CD4-positive, alpha-beta T cell treated with Interleukin-17A for 1 hour (primary cell): Measurements from ENCODE around the gene ZRANB2.

ENCODE experiments used
- DNase-seq: peaks from one replicate; pipeline ENCODE4 v3.0.0-alpha.2; 2020

Gene ZRANB2

DNA sequence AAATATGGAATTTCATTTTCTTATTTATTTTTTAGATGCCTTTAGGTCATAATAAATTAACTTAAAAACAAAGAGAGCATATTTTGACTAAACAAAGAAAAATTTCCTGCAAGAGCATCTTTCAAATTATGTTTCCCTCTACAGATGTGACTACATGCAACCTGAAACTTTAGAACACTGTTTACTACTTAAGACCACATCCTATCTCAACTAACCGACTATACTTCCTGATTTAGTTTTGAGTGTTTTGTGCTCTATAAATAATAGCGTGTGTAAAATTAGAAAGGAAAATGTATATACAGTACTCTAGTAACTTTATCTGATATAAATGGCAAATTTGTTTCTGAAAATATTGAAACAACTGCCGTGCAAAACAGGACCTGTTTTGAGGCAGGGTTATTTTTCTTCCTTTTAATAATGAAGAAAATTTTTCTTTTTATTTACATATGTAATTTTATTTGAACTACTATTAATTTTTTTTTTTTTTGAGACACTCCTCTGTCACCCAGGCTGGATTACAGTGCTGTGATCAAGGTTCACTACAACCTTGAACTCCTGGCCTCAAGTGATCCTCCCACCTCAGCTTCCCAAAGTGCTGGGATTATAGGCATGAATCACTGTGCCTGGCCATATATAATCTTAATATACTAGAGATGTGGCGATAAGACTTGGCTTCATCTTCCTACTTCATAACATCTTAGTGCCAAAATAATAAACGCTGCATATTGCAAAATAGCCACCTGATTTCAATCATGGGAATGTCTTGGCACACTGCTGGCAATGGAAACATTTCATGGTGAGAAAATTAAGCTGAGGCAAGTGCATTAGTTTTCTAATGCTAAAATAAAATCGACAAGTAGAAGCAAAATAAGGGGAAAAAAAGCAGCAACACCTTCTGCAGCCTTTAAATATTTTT, 12.3 kb downstream of the ZRANB2 start:
- DNase-seq, result no peak

DNA sequence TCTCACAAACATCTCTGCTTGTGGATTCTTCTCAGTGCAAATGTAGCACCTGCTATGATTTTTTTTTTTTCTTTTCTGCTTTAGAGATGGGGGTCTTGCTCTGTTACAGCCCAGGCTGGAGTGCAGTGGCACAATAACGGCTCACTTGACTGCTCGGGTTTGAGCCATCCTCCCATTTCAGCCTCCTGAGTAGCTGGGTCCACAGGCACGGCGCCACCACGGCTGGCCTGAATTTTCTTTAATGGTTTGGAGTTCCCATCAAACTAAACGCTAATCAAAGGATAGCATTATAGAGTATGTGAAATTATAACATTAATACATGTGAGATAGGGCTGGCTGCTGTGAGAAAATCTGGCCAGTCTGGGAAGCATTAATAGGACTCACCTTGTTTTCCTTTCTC, 26.0 kb downstream of the ZRANB2 start:
- no peak for DNase-seq

DNA sequence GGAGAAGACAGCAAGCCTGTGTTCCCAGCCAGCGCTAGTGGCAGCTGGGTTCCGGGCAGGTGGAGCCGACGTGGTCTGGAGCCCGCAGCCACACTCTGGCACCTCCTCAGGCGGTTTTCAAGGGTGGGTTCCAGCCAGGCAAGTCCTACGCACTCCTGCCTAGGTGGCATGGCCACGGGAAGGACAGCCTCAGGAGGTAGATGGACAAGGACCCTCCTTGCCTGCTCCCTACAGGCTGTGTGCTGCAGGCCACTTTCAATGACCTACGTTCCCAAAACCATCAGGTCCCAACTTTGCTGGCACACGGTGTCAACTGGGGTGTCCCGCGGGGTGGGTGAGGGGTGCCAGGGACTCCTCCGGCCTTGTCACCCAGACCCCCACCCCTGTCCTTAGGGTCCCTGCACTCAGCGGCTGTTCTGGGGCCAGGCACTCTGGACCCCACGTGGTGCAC, 26.5 kb downstream of the ZRANB2 start:
- no peak for DNase-seq

DNA sequence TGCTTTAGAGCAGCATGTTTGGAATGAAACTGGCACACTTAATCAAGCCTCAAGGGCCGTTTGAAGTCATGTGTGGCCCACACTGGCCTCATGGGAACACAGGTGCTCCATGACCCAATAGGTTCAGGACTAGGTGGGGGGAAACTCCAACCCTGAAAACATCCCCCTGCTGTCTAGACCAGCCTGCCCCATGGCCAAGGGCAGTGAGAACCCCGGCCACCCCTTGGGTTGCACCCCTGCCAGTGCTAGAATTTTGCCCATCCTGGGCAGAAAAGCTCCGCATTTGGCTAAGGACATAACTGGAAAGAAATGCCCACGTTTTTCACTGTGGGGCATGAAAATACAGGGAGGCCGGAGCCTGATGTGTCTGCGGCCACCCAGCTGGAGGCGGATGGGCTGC, 27.1 kb downstream of the ZRANB2 start:
- DNase-seq, result no peak

DNA sequence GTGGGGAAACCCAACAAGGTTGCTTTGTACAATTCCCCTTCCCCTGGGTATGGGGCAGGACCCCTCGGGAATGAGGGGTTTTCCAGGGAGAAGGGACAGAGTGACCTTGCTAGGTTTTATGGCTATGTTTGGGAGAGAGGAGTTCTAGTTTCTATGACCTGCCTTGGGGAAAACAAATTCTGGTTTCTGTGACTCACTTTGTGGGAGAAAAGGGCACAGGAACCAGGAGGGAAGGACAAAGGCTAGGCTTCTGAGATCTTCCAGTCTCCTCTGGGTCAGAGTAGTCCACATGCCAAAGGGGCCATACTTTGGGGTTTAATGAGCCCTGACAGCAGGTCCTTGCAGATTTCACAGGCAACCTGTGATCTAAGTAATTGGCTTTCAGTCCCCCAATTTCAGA, 27.7 kb downstream of the ZRANB2 start:
- DNase-seq, result no peak

DNA sequence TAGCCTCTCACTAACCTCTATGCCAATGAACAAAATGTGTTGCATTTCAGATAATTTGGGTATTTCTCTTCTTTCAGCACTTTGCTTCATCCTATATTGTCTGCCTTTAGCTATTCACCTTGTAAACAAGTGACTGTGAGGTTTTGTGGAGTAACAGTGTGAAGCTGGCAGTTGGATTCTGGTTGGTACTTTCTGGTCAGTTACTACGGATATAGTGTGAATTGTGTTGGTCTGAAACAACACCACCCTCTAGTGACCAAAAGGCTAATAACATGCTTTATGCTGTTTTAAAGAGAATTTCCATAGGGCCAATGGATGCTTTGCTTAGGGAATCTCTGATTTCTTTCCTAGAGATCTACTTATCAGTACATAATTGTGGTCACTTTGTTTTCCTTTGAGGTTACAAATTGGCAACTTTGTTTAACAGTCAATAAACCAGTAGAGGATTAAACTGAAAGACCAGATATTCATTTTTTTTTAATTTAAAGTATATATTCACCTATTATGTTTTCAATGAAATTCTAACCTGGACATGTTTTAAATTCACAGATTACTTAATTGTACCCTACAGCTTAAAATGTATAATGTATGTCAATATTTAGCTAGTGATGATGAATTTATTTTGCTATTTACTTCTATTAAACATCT, 30.8 kb downstream of the ZRANB2 start:
- peak; percentile 63 for DNase-seq

DNA sequence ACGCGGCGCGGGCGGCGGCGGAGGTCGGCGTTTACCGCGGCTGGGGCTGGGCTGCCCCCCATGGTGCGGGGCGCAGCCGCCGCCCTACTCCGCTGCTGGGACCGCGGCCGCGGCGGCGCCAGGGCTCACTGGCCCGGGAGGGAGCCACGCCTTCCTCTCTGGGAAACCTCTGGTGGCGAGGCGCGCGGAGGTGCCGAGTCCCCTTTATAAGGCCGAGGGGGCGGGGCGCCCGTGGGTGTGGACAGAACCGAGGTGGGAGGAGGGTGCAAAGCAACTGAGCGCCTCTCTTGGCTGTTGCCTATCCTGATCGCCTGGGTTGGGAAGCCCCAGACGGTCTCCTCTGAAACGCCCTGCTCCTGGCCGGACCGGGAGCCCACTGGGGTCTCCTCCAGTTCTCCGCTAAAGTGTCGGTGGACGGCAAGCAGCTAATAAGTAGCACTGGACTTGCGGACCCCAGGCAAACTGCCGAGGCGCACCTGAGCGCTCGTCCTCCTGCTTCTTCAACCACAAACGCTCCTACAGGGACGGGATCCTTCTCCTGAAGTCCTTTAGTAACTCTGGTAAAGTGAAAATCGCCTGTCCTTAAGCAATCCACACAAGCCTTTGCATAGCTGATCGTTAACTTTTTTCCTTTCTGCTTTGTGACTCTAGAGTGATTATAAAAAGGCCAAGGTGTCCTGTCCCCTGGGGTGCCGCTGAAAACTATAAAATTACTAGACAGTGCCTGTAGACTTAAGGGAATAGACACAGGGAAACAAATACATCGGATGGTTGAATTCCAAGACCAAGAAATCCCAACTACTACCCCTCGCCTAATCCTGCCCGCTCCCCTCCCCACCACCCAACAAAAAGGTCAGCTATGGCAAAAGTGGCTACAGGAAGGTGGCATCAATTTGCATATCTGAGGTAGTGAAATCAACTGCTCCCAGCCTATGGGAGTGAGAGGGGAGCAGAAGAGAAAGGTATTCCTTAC, 32.9 kb downstream of the ZRANB2 start, which contains the start of gene PTGER3:
Gene PTGER3, minus strand, starts transcription at position 182 of the 973 bp plus-strand sequence. CDS start 239 bp downstream, outside the sequence.
- peak; percentile 34 for DNase-seq

DNA sequence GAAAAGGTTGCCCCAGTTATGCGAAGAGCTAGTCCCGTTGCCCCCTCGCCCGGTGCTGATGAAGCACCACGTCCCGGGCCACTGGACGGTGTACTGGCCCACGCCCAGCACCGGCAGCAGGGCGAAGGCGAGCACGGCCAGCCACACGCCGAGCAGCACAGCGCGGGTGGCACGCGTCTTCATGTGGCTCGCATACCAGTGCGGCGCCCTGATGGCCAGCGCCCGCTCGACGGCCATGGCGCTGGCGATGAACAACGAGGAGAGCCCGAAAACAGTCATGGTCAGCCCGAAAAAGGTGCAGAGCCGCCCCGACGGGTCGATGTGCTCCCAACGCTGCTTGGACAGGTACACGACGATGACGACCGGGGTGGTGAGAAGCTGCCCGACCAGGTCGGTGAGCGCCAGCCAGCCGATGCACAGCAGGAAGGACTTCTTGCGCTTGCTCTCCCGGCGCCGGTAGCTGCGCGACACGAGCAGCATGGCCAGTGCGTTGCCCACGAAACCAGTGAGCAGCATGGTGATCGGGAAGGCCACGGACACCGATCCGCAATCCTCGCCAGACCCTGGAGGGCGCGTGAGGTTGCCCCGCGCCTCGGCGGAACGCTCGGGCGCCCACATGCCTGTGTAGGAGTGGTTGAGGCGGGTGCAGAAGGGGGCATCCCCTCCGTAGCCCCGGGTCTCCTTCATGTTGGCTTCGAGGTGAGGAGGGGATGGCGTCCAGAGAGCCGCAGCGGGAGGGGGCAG, 33.8 kb downstream of the ZRANB2 start:
- DNase-seq, result no peak

DNA sequence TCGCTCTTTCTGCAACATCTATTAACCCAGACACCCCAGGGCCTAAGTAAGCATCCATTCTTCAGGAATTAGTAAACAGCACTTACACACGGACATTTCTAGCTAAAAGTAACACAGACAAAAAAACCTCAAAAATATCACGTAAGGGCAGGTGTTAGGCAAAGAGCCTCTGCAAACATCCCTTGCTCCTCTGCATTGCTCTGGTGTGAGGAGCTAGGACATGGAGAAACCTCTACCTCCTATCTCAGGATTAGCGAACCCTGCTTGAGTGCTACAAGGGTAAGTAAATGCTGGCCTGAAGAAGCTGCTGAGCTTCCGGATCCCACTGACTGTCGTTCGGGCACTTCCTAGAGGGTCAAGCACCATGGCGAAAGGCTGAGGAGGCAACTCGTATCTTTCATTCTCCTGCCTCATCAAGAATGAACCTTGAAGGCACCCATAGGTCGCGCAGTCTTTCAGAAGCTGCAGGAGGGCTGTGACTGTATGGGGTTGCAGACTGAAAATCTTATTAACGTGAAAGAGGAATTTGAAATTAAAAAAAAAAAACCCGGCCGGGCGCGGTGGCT, 35.3 kb downstream of the ZRANB2 start:
- no peak for DNase-seq

DNA sequence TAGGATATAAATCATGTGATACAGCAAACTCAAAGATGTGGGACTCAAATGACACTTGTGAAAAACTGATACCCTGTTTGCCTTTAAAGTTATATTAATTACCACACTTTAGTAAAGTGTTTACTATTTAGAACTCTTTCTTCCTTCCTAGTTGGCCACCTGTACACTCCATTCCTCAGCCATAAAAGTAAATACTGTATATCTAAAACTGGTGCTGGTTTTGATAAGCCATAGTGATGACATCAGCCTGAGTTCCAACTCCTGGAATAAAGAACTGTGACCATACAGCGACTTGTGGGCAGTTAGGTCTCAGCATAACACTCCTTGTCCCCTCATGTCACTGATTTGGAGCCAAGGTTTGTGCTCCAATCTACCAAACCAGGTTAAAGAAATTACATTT, 36.0 kb downstream of the ZRANB2 start:
- no peak for DNase-seq

DNA sequence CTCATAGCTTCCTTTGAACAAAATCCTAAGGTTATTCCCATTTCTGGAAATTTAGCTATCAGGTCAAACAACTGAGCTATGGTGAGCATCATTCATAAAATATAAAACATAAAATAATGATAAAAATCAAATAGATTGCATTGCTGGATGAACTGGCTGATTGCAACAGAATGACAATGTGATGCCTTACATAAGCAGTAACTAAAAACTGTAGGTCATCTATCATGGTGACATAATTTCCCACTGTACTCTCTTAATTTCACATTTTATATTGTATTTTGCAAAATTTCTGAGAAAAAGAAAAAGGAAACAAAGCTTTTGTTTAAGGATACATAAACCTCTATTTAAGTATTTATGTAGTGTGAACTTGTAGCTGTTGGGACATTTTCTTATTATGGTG, 37.8 kb downstream of the ZRANB2 start:
- DNase-seq, result no peak

DNA sequence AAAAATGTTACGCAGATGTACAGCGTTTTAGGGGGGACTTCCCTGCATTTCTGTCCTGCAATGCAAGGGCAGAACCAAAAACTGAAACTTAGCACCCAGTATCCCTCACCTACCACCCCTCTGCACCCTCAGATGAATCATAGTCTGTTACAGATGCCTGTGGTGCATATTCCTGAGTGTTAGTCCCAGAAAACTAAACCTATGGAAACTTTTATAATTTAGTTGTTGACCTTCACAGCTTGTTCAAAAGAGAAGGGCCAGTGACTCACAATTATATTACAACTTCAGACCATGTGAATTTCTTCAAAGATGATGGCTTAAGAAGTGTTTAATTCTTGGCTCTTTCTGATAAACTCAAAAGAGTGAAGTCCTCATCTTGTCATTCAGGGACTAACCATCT, 39.0 kb downstream of the ZRANB2 start:
- no peak for DNase-seq

DNA sequence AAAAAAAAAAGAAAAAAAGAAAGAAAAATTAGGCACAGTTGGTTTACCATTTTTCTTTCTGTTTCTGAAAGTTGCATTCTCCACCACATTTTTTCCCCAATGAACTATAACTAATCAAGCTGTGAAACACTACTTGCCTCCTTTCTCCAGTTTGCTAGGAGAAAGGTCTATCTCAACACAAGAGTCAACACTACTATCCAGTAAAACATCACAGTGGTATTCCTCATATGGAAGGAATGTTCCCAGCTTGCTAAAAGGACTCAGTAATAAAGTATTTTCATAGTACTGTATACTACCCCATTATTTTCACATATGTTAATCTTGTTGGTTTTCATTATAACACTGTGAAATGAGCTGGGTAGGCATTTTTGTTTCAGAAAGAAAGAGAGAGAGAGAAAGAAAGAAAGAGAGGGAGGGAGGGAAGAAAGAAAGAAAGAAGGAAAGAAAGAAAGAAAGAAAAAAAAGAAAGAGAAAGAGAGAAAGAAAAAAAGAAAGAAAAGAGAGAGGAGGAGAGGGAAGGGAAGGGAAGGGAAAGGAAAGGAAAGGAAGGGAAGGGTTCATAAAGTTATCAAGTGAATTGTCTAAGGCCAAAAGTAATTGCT, 41.1 kb downstream of the ZRANB2 start:
- DNase-seq, result no peak

DNA sequence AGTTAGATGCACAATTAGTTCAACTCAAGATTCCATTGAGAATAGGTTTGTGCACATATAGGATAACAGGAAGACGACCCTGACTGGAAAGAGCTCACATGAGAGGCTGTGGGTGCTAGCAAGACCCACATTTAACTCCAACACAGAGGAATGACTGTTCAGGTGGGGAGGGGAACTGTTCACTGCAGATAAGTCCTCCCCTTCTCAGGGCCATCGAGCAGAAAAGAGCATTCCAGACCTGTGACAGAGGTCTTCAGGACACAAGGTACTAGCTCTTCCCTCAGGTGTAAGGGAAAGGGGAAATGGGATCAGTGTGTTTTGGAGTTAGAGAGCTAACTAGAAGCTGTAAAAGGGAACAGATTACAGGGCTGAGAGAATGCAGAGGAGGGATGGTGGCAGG, 41.9 kb downstream of the ZRANB2 start:
- no peak for DNase-seq

DNA sequence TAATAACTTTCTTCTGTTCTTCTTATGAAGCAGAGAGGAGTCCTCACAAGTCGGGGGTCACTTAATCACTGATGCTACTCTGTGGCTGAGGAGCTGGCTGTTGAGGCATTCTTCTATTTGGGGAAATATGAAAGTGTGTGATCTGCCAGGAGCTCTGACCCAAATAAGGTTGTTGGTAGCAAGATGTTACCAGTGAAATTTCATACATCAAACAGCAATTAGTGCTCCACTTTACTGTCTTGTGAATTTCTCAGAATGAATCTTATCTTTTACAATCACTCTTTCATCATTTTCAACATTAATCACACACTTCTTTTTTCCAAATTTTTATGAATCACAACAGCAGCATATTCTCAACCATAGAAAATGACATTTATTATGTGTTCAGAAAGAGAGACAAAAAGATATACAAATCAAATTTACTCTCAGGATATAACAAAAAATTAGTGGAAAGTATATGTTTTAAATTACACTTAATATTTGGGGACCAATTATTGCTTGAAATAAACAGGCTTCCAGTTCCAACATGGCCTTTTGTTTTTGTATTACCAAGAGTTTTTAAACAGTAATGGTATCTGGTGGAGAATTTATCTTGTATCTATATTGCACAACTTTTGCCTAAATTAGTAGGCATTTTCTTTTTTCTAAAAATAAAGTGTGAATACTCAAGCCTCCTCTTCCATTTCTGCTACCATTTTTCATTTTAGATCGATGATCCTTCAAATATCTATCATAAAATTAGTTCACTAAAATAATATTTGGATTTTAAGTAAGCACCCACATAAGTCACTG, 42.8 kb downstream of the ZRANB2 start:
- no peak for DNase-seq

DNA sequence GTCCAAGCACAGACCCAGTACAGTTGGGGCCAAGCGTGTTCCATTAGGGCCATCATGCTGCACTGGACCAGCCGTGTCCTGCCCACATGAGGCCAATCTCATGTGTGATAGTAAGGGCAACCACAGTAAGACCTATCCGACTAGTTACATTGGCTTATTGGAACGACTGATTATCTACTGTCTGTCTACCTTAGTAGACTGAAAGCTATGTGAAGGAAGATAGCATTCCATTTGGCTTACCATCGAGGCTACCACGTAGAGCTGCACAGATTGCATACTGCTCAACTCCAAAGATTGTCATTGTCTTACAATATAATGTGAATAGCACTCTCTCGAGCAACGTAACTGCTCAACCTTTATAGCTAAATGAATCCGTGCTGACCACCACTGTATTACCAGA, 43.8 kb downstream of the ZRANB2 start:
- no peak for DNase-seq

DNA sequence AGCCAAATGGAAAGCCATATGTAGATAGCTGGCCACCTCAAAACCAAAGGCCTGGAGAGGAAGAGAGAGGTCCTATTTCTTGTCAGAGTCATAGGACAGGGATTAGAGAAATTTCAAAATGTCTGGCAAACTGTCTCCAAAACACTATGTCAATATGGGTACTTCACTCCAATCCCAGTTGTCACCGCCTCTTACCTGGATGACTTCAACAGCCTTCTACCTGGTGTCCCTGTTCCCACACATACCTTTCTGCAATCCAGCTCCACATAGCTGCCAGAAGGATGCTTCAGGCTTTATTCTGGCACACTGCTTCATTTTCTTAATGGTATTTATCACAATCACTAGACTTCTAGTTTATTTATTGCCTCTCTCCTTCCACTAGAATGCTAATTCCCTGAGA, 47.7 kb downstream of the ZRANB2 start:
- no peak for DNase-seq

DNA sequence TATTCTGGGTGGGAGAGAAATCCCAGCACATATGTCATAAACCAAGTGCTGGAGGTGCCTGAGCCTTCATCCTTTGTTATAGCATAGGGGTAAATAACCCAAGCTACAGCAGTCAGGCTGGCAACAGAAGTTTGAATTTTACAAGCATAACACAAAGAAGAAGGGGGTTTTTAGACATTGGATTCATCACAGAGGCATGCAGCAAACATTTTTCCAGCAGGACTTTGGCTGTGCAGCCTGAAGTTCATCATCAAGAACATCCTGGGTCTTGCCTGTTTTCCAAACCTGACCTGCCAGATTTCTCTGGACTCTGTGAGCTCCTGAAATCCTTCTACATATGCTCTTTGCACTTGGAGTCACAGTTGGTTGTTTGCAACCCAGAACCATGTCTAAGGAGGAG, 49.4 kb downstream of the ZRANB2 start:
- DNase-seq, result no peak

DNA sequence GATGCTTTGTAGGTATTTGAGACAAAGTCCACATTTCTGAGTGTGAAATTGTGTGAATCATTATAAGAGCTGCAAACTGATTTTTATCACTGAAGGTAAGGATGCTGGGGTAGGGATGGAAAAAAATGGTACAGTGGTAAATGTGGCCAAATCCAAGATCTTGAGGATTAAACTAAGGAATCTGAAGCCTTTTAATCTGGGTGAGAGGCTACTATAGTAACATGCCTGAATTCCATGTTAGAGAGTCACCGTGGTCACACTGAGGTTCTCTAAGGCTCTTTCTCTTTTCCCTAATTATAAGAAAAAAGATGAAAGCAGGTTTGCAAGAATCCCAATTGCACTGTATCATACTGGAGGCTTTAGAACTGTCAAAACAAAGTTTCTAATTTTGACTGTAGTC, 50.8 kb downstream of the ZRANB2 start:
- DNase-seq, result no peak

DNA sequence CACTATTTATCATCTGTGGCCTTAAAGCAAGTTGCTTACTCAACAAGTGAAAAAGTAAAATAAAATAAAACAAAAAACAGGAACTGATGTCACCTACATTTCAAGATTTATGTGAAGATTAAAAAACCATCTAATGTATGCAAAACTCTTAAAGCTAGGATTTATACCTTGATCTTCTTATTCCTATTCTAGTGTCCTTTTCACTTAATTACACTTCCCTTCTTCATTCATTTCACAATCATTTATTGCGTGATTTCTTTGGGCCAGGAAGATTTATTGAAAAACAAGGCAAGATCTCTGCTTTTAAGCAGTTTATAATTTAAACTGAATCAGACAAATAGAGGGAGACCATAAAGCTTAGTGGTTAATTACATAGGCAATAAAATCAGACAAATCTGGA, 51.9 kb downstream of the ZRANB2 start:
- no peak for DNase-seq

DNA sequence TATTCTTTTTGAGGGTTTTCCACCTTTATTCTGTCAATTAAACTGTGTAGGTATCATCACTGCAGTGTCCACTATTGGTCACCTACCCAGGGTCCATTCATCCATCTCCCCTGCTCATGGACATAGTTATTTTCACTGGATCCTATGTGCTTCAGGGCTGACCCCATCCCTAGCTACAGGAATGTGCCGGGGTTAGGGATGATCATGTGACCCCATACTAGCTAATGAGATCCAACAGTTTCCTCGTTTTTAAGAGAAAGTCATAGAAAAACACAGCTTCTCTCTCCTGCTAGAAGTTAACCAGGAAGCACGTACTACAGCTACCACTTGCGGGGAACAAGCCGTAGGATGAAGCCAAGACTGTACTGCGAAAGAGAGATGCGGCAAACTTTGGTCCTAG, 52.8 kb downstream of the ZRANB2 start:
- DNase-seq, result no peak
